DND-41 (cell line): ENCODE results near the gene RGS3.

ENCODE experiments used
- ATAC-seq: fragments of 200-7000 bp; cut with Tn5 transposase; 3 replicates; pipeline ENCODE4 v1.9.1; 2021; ENCODE audit warnings: low read depth; ENCODE audit not compliant: insufficient read depth
- DNase-seq: peaks from one replicate; pipeline ENCODE4 v3.0.0-alpha.2; 2020
- H2AFZ ChIP-seq: 2 replicates; pipeline ENCODE4 v1.6.0; 2012; ENCODE audit warnings: low read depth, low read length
- H3K27ac ChIP-seq: 2 replicates; pipeline ENCODE4 v1.5.1; 2012; ENCODE audit warnings: low read length, inconsistent platforms
- H3K27me3 ChIP-seq: fragments of 200-600 bp; sonication (generic); 2 replicates; pipeline ENCODE4 v1.6.0; 2012; ENCODE audit warnings: low read length, mild to moderate bottlenecking, inconsistent platforms; ENCODE audit not compliant: insufficient read depth, poor library complexity
- H3K36me3 ChIP-seq: 2 replicates; pipeline ENCODE4 v1.5.1; 2012; ENCODE audit warnings: low read length, inconsistent platforms; ENCODE audit not compliant: insufficient read depth
- H3K4me1 ChIP-seq: 2 replicates; pipeline ENCODE4 v1.5.1; 2012; ENCODE audit warnings: mild to moderate bottlenecking, low read length; ENCODE audit not compliant: insufficient read depth
- H3K4me2 ChIP-seq: 2 replicates; pipeline ENCODE4 v1.6.0; 2012; ENCODE audit warnings: mild to moderate bottlenecking, moderate library complexity, low read length, inconsistent platforms; ENCODE audit not compliant: insufficient read depth
- H3K4me3 ChIP-seq, 2 experiments: fragments of 200-600 bp in 1 of 2; shearing (Covaris generic) in 1 of 2; 2 replicates each; pipeline ENCODE4 v1.5.1; 2012 to 2016; ENCODE audit warnings: inconsistent platforms in 2 of 2, low read length in 2 of 2, mild to moderate bottlenecking in 2 of 2, low read depth in 1 of 2, moderate library complexity in 1 of 2
- H3K79me2 ChIP-seq: 2 replicates; pipeline ENCODE4 v1.6.0; 2012; ENCODE audit warnings: low read length, inconsistent platforms; ENCODE audit not compliant: insufficient read depth
- H3K9ac ChIP-seq: 2 replicates; pipeline ENCODE4 v1.6.0; 2012; ENCODE audit warnings: low read depth, mild to moderate bottlenecking, inconsistent platforms, low read length, moderate library complexity
- H3K9me3 ChIP-seq: 2 replicates; pipeline ENCODE4 v1.5.1; 2012; ENCODE audit warnings: low read length, moderate library complexity, mild to moderate bottlenecking, inconsistent platforms; ENCODE audit not compliant: insufficient read depth, severe bottlenecking
- H4K20me1 ChIP-seq: 2 replicates; pipeline ENCODE4 v1.6.0; 2012; ENCODE audit warnings: low read length; ENCODE audit not compliant: insufficient read depth
- EZH2 ChIP-seq: IDR thresholded peaks from 3 replicates; pipeline ENCODE4 v1.6.1; 2012; ENCODE audit warnings: borderline replicate concordance, low read depth, mild to moderate bottlenecking, moderate library complexity, low read length, inconsistent platforms; ENCODE audit not compliant: severe bottlenecking
- TF ChIP-seq, protein P1 (sequence below): IDR thresholded peaks from 2 replicates; pipeline ENCODE4 v1.5.1; 2012; ENCODE audit warnings: borderline replicate concordance, low read length, moderate library complexity, mild to moderate bottlenecking; ENCODE audit not compliant: poor library complexity, severe bottlenecking; ENCODE audit errors: extremely low read depth

RGS3 gene

GRCh38 chr9:113562653-113563381 lies 99.3 kb downstream of the RGS3 start:
- Histone ChIP-seq H3K4me1 (no peaks in the 10 kb centered on the region), H3K36me3 (no peaks in the 10 kb centered on the region), H3K4me3 (no peak overlapping the region), H3K9ac (no peak overlapping the region), H3K4me2 (no peak overlapping the region), H3K27me3 (no peaks in the 10 kb centered on the region), H3K9me3 (no peaks in the 10 kb centered on the region), H3K27ac (no peak overlapping the region), H3K79me2 (no peaks in the 10 kb centered on the region), H2AFZ (no peak overlapping the region), H4K20me1 (no peaks in the 10 kb centered on the region)
- ATAC-seq (no peak), DNase-seq (no peak)
- TF ChIP-seq EZH2: no peak
- TF ChIP-seq, protein P1, sequence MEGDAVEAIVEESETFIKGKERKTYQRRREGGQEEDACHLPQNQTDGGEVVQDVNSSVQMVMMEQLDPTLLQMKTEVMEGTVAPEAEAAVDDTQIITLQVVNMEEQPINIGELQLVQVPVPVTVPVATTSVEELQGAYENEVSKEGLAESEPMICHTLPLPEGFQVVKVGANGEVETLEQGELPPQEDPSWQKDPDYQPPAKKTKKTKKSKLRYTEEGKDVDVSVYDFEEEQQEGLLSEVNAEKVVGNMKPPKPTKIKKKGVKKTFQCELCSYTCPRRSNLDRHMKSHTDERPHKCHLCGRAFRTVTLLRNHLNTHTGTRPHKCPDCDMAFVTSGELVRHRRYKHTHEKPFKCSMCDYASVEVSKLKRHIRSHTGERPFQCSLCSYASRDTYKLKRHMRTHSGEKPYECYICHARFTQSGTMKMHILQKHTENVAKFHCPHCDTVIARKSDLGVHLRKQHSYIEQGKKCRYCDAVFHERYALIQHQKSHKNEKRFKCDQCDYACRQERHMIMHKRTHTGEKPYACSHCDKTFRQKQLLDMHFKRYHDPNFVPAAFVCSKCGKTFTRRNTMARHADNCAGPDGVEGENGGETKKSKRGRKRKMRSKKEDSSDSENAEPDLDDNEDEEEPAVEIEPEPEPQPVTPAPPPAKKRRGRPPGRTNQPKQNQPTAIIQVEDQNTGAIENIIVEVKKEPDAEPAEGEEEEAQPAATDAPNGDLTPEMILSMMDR: no peak

- DNase-seq (no peak), ATAC-seq (no peak)
- Histone ChIP-seq H3K4me2 (no peak overlapping the region), H3K9ac (no peak overlapping the region), H3K27me3 (no peaks in the 10 kb centered on the region), H3K4me3 (no peak overlapping the region), H3K4me1 (no peaks in the 10 kb centered on the region), H4K20me1 (no peaks in the 10 kb centered on the region), H3K9me3 (no peaks in the 10 kb centered on the region), H3K79me2 (no peaks in the 10 kb centered on the region), H3K27ac (no peak overlapping the region), H3K36me3 (no peaks in the 10 kb centered on the region), H2AFZ (no peak overlapping the region)
- TF ChIP-seq, protein P1: no peak
- no peak for TF ChIP-seq EZH2
Measured at GRCh38 chr9:113563826-113564497, 100.4 kb downstream of the RGS3 start.

DNA sequence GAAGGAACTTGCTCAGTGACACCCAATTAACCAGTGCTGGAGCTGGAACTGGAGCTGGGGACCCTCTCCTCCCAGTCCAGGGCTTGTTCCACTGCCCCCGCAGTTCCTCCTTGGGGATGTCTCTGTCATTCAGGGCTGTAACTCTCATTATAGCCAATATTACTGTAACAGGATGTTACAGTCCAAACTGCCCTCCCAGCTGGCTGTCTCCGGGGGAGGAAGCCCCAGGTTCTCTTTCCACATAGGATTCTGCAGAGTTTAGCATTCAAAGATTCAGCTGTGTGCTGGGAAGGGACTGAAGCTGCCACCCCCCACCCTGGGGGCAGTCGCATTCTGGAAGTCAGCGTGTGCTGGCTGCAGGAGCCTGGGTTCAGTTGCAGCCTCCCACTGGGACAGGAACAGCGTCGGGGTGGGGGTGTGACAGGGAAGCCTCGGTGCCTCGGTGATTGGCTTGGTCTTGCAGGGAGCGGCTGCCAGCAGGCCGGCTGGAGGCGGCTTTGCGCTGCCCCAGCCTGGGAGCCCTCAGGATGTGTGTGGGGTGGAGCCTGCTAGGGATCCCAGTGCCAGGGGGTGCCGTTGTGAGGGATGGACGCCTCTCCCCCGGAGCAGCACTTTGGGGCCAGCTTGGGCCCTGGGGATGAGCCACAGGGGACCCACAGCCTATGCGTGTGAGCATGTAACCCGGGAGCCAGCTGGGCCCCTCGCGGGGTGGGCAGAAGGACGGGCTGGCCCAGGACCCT lies 101.1 kb downstream of the RGS3 start:
- no peak for TF ChIP-seq EZH2
- TF ChIP-seq, protein P1: no peak
- H4K20me1 ChIP-seq: no peaks in the 10 kb centered on the region
- H3K4me1 ChIP-seq: no peaks in the 10 kb centered on the region
- H3K4me2 ChIP-seq: no peak overlapping the region
- no peak overlapping the region for H3K4me3 ChIP-seq
- ATAC-seq: no peak
- no peak for DNase-seq
- no peaks in the 10 kb centered on the region for H3K9me3 ChIP-seq
- H3K9ac ChIP-seq: no peak overlapping the region
- H2AFZ ChIP-seq: no peak overlapping the region
- no peaks in the 10 kb centered on the region for H3K27me3 ChIP-seq
- H3K27ac ChIP-seq: no peak overlapping the region
- no peaks in the 10 kb centered on the region for H3K36me3 ChIP-seq
- H3K79me2 ChIP-seq: no peaks in the 10 kb centered on the region
